A549 treated with ZK216348 at 1 μM for 4 hours (cell line): ENCODE measurements around the gene RANBP1. TPM values are rescaled to one million over a fixed set of nuclear protein-coding genes. Genes with fewer than 3 reads are reported as not detected.

Experiments
- total RNA-seq: library from RNA; stranded (reverse); fragments of 200-300 nt; extraction: Qiagen RNA extraction; gene quantifications from 5 replicates; pipeline ENCODE4 v1.2.3, GENCODE V29; 2022; ENCODE audit warnings: low read depth

RANBP1 gene
- total RNA-seq = 280 to 330 TPM (median 293 TPM) in 5 replicates

GRCh38 chr22:20115691-20116375 lies at the start of gene RANBP1:
RANBP1 (plus strand) TSS chr22:20116104; CDS start chr22:20116185, 81 bp downstream.

DNA sequence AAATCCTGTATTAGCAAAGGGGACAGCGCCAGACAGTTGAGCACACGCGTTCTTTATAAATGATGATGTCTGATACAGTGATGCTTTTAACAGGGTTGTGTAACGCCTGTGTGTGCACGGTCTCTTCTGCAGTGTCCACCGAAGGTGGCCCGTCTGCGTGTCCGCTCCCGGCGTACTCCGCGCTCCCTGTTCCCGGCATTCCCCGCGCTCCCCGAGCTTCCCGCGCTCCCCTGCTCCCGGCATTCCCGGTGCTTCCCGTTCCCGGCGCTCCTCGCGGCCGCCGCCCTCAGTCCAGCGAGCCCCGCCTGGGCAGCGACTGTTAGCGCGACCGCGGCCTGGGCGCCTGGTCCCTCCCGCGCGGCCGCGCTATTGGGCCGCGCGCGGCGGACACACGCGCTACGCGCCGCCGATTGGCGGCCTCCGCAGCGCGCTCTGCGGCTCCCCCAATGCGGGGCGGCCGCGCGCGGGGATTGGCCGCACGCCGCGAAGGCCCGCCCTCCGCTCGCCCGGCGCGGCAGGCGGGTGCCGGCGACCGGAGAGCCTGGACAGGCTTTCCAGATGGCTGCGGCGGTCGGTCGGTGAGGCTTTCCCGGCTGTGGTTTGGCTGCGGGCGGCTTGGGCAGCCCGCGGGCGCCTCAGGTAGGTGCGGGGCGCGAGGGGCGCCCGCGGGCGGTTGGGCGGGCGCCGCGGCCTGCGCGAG lies 36.0 kb upstream of the RANBP1 start, which contains the start of gene DGCR8:
TSS of gene DGCR8 (plus strand) at position 497 of the 700 bp plus-strand sequence. CDS start 5,723 bp downstream, outside the sequence.

DNA sequence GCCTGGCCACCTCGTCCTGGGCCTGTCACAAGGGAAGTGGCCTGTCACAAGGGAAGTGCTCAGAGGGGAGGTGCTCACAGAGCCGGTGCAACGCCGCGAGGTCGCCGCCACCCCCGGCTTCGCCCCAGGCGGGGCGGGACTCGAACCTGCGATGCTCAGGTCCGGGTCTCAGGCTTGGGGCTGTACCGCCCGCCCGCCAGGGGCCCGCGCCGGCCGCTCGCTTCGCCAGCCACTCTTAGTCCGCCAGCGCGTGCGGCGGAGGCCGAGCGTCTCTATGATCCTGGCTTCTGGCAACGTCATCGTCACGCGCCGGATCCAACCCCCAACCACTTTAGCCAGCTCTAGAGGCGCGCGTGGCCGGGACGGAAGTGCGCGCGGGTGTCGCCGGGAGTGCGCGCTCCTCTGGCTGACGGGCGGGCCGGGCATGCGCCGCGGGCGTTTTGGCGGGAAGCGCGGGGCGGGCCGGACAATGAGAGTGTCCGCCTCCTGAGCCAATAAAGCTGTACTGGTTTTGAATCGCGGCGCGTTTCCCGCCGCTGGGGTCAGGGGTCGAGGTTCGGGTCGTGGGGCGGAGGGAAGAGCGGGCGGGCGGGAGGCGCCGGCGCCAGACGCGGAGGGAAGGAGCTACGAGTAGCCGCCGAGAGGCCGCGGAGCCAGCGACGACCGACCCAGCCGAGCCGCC lies 1.2 kb downstream of the RANBP1 start, which contains the start of gene TRMT2A:
TSS of gene TRMT2A (minus strand) at position 276 of the 682 bp plus-strand sequence. CDS start 320 bp downstream, outside the sequence.

DNA sequence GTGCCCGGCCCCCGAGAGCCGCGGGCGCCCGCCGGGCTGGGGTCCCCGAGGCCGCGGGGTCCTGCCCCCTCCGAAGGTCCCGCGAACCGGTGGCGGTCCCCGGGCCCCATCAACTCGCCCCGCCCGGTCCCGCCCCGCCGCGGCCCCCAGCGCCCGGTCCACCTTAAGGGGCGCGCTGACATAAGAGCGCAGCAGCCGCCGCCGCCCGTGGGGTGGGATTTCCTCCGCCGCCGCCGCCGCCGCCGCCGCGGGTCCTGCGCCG lies 15.6 kb downstream of the RANBP1 start, which contains the start of gene ZDHHC8:
TSS of gene ZDHHC8 (plus strand) at position 208 of the 262 bp plus-strand sequence. CDS start 144 bp downstream, outside the sequence.

DNA sequence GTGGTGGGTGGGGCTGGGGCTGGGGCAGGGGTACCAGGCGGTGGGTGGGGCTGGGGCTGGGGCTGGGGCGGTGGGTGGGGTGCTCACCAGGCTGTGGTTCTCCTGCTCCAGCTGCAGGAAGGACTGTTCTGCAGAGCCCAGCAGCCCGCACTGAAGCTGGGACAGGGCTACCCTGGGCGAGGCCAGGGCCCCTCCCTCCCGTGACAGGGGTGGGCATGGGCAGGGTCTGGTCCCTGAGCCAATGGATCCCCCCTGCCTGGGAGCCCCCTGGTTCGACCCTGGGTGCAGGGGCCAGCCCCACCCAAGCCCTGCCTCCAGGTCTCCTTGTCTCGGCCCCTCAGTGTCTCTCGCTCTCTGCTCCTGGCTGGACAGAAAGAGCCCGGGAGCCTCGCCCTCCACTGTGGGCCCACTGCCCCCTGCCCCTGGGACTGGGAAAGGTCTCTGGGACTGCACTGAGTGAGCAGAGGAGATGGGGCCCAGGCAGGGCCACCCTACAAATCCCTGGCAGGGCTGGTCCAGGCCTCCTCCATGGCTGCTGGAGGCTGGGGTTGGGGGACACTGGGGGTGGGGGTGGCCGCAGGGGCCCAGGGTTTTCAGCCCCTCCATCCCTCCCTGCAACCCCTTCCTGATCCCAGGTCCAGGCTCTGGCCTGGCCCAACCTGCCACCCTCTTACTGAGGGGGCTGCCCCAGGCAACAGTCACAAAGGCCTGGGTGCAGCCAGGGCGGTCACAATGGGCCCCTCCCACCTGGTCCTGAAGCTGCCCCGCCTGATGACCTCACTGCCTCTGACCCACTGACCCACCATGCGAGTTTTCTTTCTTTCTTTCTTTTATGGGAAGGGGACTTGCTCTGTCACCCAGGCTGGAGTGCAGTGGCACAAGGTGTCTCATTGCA lies 34.7 kb downstream of the RANBP1 start, which contains the start of gene CCDC188:
TSS of gene CCDC188 (minus strand) at position 675 of the 895 bp plus-strand sequence. CDS start at position 606, 69 bp downstream.

Other genes with a start within 250 kb of the RANBP1 start
- 96.6 to 166 TPM (median 152 TPM) in 5 replicates for gene COMT, start 174.3 kb upstream of the RANBP1 start, total RNA-seq
- 24.8 to 41.3 TPM (median 38.8 TPM) in 5 replicates for gene TXNRD2, start 174.3 kb upstream of the RANBP1 start, total RNA-seq
- 0.91 to 3.0 TPM (median 2.4 TPM) in 5 replicates for gene ARVCF, start 99.3 kb upstream of the RANBP1 start, total RNA-seq
- 13.1 to 16.0 TPM (median 15.6 TPM) in 5 replicates for gene TANGO2, start 95.0 kb upstream of the RANBP1 start, total RNA-seq
- 20.4 to 23.2 TPM (median 21.0 TPM) in 5 replicates for gene DGCR8, start 35.9 kb upstream of the RANBP1 start, total RNA-seq
- gene TRMT2A, start 1.1 kb downstream of the RANBP1 start, total RNA-seq = 10.7 to 31.0 TPM (median 26.0 TPM) in 5 replicates
- 14.8 to 39.3 TPM (median 32.8 TPM) in 5 replicates for gene ZDHHC8, start 15.7 kb downstream of the RANBP1 start, total RNA-seq
- gene CCDC188, start 35.0 kb downstream of the RANBP1 start, total RNA-seq = not detected in 5 replicates
- 5.4 to 14.5 TPM (median 13.8 TPM) in 5 replicates for gene RTN4R, start 152.2 kb downstream of the RANBP1 start, total RNA-seq
- gene DGCR6L, start 204.0 kb downstream of the RANBP1 start, total RNA-seq = 22.6 to 46.3 TPM (median 41.0 TPM) in 5 replicates